ENCODE results near the gene NOM1. TPM values are rescaled to one million over a fixed set of nuclear protein-coding genes. Genes with fewer than 3 reads are reported as not detected.

The NOM1 gene
- total RNA-seq, 4 donors from 2014 or later = 16.0 to 47.1 (median 19.7) TPM

DNA sequence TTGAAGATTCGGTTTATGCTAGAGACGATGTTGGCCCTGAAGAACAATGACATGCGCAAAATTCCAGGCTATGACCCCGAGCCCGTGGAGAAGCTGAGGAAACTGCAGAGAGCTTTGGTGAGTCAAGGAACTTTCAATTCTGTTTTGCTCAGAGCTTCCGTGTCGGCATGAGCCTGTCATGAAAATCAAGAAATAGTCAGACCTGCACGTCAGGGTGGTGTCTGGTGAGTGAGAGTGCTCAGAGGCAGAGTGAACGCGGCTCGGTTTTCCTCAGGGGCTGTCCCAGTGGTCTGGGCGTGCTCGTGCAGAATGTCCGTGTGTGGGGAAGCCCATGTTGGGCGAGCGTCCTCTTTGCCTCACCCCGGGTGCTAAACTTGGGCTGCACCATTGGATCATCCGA, 12.6 kb downstream of the NOM1 start:
- no peak for DNase-seq (ENCODE audit: low spot score)
- ATAC-seq (ENCODE audit: low FRiP score) = no peak
- TF ChIP-seq, protein P1, sequence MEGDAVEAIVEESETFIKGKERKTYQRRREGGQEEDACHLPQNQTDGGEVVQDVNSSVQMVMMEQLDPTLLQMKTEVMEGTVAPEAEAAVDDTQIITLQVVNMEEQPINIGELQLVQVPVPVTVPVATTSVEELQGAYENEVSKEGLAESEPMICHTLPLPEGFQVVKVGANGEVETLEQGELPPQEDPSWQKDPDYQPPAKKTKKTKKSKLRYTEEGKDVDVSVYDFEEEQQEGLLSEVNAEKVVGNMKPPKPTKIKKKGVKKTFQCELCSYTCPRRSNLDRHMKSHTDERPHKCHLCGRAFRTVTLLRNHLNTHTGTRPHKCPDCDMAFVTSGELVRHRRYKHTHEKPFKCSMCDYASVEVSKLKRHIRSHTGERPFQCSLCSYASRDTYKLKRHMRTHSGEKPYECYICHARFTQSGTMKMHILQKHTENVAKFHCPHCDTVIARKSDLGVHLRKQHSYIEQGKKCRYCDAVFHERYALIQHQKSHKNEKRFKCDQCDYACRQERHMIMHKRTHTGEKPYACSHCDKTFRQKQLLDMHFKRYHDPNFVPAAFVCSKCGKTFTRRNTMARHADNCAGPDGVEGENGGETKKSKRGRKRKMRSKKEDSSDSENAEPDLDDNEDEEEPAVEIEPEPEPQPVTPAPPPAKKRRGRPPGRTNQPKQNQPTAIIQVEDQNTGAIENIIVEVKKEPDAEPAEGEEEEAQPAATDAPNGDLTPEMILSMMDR (IDR thresholded peaks at IDR 0.05) = no peak

DNA sequence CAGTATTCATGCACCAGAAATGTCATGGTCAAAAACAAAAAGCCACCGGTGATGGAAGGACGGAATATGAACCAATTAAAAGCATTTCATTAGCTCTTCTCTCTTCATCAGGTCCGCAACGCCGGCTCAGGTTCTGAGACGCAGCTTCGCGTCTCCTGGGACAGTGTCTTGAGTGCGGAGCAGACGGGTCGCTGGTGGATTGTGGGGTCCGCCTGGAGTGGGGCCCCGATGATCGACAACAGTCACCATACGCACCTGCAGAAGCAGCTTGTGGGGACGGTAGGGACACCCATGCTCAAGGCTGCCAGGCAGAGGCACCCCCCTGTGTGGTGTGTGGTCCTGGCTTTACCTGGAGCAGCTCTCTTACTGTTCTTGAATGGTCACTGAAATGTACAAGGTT, 13.4 kb downstream of the NOM1 start:
- TF ChIP-seq, protein P1 (IDR thresholded peaks at IDR 0.05) = no peak
- ATAC-seq (ENCODE audit: low FRiP score) (no peak), DNase-seq (ENCODE audit: low spot score) (no peak)

GRCh38 chr7:156963472-156963871, 14.0 kb downstream of the NOM1 start:
- no peak for DNase-seq (ENCODE audit: low spot score)
- TF ChIP-seq, protein P1 (IDR thresholded peaks at IDR 0.05) = no peak
- ATAC-seq (ENCODE audit: low FRiP score) = no peak

DNA sequence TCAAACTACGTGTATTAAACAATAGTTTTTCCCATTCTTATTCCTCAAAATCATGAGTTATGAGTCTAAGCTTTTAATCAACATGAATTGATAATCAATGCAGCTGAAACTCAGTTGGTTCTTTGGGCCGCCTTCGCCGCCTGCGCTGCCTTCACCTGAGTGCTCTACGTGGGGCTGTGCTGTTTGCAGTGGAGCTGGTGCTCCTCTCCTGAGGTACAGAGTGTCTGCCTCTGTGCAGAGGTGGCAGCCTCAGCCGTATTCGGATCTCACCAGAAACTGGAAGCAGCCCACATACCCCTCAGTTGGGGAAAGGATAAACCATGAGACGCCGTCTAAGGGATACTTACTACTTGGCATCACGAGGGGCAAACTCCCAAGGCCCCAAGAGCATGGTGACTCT, 15.5 kb downstream of the NOM1 start:
- TF ChIP-seq, protein P1 (IDR thresholded peaks at IDR 0.05) = no peak
- no peak for ATAC-seq (ENCODE audit: low FRiP score)
- DNase-seq (ENCODE audit: low spot score) = no peak

- ATAC-seq (ENCODE audit: low FRiP score) = no peak
- no peak for DNase-seq (ENCODE audit: low spot score)
- TF ChIP-seq, protein P1 (IDR thresholded peaks at IDR 0.05) = no peak
Observed at GRCh38 chr7:156966387-156966786, 16.9 kb downstream of the NOM1 start.

- DNase-seq (ENCODE audit: low spot score) = no peak
- ATAC-seq (ENCODE audit: low FRiP score) = no peak
- TF ChIP-seq, protein P1 (IDR thresholded peaks at IDR 0.05) = no peak
Observed at GRCh38 chr7:156968183-156968582, 18.7 kb downstream of the NOM1 start.

- TF ChIP-seq, protein P1 (IDR thresholded peaks at IDR 0.05) = no peak
- ATAC-seq (ENCODE audit: low FRiP score) (no peak), DNase-seq (ENCODE audit: low spot score) (no peak)
Observed at GRCh38 chr7:156969972-156970420, 20.5 kb downstream of the NOM1 start.

Data from omental fat pad (tissue), 4 donors.